Limb (tissue), 2 donors: ENCODE results near the gene KNL1.
"Not testable (repeated sequence)": the region's sequence is repeated elsewhere in the genome, so short reads cannot be mapped to it uniquely, and the experiment has no call there.

Source experiments
- DNase-seq, 2 donors: peaks; one replicate each; pipeline ENCODE4 v3.0.0-alpha.2; 2016; ENCODE audit errors: extremely low spot score in 2 of 2

KNL1 gene

DNA sequence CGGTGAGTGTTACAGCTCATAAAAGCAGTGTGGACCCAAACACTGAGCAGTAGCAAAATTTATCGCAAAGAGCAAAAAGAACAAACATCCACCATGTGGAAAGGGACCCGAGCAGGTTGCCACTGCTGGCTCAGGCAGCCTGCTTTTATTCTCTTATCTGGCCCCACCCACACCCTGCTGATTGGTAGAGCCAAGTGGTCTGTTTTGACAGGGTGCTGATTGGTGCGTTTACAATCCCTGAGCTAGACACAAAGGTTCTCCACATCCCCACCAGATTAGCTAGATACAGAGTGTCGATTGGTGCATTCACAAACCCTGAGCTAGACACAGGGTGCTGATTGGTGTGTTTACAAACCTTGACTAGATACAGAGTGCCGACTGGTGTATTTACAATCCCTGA, 82.2 kb downstream of the KNL1 start:
- not testable (repeated sequence) for DNase-seq

DNA sequence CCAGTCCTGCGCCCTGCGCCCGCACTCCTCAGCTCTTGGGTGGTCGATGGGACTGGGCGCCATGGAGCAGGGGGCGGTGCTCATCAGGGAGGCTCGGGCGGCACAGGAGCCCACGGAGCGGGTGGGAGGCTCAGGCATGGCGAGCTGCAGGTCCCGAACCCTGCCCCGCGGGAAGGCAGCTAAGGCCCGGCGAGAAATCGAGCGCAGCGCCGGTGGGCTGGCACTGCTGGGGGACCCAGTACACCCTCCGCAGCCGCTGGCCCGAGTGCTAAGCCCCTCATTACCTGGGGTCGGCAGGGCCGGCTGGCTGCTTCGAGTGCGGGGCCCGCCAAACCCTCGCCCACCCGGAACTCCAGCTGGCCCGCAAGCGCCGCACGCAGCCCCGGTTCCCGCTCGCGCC, 82.9 kb downstream of the KNL1 start:
- not testable (repeated sequence) for DNase-seq

DNA sequence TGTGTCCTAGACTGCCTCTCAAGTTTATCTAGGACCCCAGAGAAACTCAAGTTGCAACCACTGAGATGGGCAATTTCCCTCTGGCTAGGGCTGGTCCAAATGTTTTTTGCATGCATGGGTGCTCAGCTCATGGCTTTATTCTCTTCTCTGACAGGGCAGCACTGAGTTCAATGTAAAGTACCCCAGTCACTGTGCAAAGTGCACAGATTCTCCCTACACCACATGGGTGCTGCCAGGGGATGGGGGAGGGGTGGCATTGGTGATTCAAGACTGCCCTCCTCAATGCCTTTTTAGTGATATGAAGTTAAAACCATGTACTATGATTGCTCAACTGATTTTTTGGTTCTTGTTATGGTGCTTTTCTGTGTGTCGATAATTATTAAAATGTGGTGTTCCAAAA, 86.1 kb downstream of the KNL1 start:
- no peak for DNase-seq

DNA sequence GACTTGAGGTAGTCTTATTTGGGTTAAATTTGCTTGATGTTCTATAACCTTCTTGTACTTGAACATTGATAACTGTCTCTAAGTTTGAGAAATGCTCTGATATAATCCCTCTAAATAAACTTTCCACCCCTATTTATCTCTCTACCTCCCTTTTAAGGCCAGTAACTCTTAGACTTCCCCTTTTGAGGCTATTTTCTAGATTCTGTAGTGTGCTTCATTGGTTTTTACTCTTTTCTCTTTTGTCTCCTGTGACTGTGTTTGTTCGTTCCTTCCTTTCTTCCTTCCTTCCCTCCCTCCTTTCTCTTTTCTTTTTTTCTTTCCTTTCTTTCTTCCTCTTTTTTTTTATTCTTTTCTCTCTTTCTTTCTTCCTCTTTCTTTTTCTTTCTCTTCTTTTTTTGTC, 86.9 kb downstream of the KNL1 start:
- DNase-seq = not testable (repeated sequence)

DNA sequence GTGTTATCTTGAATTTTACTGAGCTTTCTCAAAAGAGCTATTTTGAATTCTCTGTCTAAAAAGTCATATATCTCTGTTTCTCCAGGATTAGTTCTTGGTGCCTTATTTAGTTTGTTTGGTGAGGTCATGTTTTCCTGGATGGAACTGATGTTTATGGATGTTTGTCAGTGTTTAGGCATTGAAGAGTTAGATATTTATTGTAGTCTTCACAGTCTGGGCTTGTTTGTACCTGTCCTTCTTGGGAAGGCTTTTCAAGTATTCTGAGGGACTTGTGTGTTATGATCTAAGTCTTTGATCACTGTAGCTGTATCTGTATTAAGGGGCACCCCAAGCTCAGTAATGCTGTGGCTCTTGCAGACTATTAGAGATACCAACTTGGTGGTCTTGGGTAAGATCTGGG, 90.3 kb downstream of the KNL1 start:
- DNase-seq = no peak

DNA sequence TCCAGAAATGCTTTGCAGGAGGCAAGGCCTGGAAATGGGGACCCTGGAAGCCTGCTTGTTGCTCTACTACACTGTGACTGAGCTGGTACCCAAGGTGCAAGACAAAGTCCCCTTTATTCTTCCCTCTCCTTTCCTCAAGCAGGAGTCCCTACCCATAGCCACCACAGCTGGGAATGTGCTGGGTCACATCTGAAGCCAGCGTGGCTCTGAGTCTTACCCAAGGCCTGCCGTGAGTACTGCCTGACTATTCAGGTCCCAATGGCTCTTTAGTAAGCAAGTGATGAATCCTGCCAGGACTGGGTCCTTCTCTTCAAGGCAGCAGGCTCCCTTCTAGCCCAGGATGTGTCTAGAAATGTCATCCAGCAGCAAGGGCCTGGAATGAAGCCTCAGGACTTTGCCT, 91.3 kb downstream of the KNL1 start:
- DNase-seq = no peak

DNA sequence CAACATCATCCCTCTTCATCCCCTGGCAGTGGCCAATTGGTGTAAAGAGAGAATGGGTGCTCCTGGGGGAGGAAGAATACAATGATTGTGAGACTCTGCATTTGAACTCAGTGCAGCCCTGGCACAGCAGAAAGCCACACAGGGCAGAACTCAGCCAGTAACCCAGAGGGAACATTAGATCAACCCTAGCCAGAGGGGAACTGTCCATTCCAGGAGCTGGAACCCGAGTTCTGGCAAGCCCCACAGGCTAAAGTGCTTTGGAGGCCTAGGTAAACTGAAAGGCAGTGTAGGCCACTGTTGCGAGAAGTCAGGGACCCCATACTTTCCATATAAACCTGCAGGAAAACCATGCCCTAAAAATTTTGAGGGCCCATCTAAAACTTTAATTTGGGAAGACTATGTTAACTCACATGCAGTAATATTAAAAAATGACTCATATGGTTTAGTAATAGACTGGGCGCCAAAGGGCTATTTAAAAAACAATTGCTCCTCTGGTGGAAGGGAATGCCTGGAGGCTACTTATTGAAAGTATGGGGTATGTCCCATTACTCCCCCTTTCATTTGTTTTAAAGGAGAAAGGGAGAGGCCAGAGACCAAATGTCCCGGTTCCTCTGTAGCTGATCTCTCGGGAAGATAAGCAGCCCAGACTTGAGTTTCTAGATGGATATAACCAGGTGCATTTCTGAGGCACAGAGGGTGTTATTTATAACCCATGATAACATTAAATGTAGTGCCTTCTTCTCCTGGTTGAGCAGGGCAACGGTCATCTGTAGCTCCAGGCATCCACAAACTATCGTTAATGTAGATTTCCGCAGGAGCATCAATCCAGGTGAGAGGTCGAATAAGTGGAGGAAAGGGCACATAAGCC, 95.1 kb downstream of the KNL1 start:
- no peak for DNase-seq

DNA sequence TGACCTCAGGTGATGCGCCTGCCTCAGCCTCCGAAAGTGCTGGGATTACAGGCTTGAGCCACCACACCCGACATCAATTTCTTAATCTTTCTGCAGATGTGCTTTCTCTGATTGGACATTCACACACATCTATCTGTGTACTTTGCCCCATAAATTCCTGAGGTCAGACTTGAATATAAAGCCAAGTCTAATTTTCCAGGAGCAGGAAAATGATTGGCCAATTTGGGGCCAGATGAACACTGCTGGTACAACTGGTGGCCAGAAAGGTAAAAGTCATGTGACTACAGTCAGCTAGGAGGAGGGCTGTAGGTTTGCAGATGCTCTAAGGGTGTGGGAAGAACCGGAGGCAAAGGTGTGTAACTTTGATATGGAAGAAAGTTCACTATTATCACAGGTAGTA, 97.7 kb downstream of the KNL1 start:
- no peak for DNase-seq

DNA sequence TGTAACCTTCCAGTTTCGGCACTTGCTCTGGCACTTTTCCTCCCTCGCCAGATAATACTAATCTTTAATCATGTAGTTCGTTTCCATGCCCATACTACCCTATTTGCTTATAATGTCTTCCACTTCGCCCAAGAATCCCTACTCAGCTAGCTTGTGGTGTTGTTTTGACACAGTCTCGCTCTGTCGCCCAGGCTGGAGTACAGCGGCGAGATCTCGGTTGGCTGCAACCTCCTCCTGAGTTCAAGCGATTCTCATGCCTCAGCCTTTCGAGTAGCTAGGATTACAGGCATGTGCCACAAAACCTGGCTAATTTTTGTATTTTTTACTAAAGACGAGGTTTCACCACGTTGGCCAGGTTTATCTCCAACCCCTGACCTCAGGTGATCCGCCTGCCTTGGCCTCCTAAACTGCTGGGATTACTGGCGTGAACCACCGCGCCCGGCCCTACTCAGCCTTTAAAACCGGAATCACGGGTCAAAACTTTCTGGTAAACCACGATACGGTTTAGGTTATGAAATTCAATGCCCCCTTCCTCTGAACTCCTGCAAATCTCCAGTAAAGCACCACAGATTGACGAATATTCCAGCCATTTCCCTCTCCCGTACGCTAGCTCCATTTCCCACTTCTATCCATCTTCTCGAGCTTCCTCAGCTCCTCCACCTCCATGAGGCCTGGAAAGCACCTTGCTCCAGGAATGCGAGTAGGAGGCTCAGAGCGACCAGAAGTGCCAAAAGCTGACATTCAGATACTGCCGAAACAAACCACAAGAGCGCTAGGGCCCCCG, 100.0 kb downstream of the KNL1 start:
- no peak for DNase-seq

DNA sequence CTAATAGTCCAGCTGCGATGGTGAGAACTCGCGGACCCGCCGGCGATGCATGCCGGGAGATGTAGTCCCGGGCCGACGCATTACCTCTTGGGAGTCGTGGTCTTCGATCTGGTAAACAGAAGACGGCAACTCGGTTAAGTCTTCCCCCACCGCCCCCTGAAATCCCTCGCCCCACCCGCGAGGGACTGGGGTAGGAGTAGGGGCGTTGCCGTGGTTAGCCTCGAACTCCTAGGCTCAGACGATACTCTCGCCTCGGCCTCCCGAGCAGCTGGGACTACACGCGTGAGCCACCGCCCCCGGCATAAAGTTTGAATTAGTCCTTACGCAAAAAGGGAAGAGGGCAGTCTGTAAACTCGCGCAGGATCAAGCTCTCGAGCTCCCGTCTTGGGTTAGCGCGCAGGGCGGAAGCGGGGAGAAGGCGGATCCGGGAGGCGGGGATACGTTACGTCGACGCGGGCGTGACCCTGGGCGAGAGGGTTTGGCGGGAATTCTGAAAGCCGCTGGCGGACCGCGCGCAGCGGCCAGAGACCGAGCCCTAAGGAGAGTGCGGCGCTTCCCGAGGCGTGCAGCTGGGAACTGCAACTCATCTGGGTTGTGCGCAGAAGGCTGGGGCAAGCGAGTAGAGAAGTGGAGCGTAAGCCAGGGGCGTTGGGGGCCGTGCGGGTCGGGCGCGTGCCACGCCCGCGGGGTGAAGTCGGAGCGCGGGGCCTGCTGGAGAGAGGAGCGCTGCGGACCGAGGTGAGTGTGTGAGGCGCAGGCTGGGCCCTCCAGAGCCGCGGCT, 100.8 kb downstream of the KNL1 start, which contains the start of gene RAD51:
Gene RAD51 (plus strand): TSS at position 487 of the 781 bp plus-strand sequence. CDS start 3,585 bp downstream, outside the sequence.
- peak; percentile 95 to 97 for DNase-seq

DNA sequence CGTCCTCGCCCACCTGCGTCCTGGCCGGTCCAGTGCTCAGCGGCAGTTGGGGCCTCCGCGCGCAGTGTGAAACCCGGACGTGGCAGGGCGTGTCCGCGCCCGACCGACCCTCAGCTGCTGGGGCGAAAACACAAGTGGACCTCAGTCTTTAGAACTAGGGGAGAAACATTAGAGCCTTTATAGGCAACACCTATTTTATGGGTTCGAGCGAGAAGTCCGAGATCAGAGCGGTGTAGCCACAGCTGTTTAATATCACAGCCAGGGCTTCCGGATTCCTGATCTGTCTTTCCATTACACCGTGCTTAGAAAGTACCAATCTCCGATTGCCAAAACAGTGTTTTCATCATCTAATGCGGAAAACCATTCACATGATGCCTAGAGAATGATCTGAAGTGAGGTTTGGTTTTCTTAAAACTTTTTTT, 101.4 kb downstream of the KNL1 start:
- peak in 1 of 2 donors; percentile 12 for DNase-seq

DNA sequence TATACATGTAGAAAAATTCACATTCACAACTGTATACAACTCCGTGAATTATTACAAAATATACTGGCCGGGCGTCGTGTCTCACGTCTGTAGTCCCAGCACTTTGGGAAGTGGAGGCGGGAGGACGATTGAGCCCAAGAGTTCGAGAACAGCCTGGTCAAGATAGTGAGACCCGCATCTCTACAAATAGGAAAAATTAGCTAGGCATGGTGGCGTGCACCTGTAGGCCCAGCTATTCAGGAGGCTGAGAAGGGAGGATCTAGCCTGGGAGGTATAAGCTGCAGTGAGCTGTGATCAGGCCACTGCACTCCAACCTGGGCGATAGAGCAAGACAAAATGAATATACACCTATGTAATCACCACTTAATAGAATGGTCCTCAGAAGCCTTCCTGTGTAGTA, 102.2 kb downstream of the KNL1 start:
- DNase-seq = no peak

DNA sequence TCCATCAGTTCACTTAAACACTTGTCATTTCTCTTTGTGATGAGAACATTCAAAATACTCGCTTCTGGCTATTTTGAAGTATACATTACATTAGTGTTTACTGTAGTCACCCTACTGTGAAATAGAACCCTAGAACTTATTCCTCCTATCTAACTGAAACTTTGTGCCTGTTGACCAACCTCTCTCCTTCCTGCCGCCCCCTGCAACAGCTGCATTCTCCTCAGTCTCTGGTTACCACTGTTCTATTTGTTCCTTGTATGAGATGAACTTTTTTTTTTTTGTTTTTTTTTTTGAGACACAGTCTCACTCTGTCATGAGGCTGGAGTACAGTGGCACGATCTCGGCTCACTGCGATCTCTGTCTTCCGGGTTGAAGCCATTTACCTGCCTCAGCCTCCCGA, 103.9 kb downstream of the KNL1 start:
- no peak for DNase-seq

DNA sequence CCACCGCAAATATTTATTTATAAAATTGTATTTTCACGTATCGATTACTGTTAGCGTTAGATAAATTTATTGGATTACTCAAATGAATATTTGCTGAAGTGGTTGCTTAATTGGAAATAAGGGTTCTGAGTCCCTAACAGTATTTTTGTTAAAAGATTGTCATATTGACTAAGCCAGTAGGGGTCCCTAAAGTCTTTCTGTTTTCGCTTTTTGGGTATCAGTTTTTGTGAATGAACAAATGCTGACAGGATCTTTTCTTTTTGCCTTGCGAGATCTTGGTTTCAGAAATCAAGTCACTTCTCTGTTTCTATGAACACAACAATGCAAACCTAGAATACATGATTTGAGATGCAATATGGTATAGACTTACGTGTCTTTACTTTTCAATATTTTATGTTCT, 108.0 kb downstream of the KNL1 start:
- DNase-seq = no peak

DNA sequence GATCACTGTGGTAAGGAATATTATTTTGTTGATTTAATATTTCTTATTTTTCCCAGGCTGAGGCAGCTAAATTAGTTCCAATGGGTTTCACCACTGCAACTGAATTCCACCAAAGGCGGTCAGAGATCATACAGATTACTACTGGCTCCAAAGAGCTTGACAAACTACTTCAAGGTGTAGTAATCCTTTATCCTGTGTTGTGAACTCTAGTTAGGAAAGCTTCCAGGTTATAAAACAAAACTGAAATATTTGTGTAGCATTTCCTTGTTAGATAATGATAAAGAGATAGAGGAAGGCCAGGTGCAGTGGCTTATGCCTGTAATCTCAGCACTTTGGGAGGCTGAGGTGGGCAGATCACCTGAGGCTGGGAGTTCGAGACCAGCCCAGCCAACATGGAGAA, 112.1 kb downstream of the KNL1 start:
- no peak for DNase-seq
